Activated effector memory CD4-positive, alpha-beta T cell treated with anti-CD3 and anti-CD28 coated beads, Interleukin-2, amount 50 U/mL, for 16 hours (primary cell): ENCODE measurements around the gene PTP4A2.
"Not testable (repeated sequence)": the region's sequence is repeated elsewhere in the genome, so short reads cannot be mapped to it uniquely, and the experiment has no call there.

Experiments used
- DNase-seq: peaks from one replicate; pipeline ENCODE4 v3.0.0-alpha.2; 2020

The PTP4A2 gene

GRCh38 chr1:31945677-31946076 lies 7.5 kb upstream of the PTP4A2 start:
- not testable (repeated sequence) for DNase-seq

GRCh38 chr1:31944205-31945089 lies 6.3 kb upstream of the PTP4A2 start:
- peak; percentile 91 for DNase-seq

GRCh38 chr1:31943546-31944184 lies 5.5 kb upstream of the PTP4A2 start:
- peak; percentile 65 for DNase-seq

- not testable (repeated sequence) for DNase-seq
These were observed 3.9 kb upstream of the PTP4A2 start for GRCh38 chr1:31942061-31942460.

- peak; percentile 92 for DNase-seq
These were observed 1.5 kb upstream of the PTP4A2 start for GRCh38 chr1:31939484-31940329.

GRCh38 chr1:31937300-31938183 lies 626 bp downstream of the PTP4A2 start:
- DNase-seq: peak; percentile 93

GRCh38 chr1:31936981-31937299 lies 1.2 kb downstream of the PTP4A2 start:
- DNase-seq: no peak

- peak; percentile 62 for DNase-seq
These were observed 1.7 kb downstream of the PTP4A2 start for GRCh38 chr1:31936278-31936980.

GRCh38 chr1:31934706-31935629 lies 3.2 kb downstream of the PTP4A2 start:
- peak; percentile 64 for DNase-seq

- peak; percentile 45 for DNase-seq
These were observed 5.5 kb downstream of the PTP4A2 start for GRCh38 chr1:31932491-31933316.

- DNase-seq: no peak
These were observed 6.5 kb downstream of the PTP4A2 start for GRCh38 chr1:31931593-31932225.

- no peak for DNase-seq
These were observed 7.2 kb downstream of the PTP4A2 start for GRCh38 chr1:31930836-31931592.

GRCh38 chr1:31927661-31927980 lies 10.5 kb downstream of the PTP4A2 start:
- DNase-seq: no peak

GRCh38 chr1:31926853-31927660 lies 11.1 kb downstream of the PTP4A2 start:
- DNase-seq: peak; percentile 50

GRCh38 chr1:31926252-31926651 lies 11.9 kb downstream of the PTP4A2 start:
- no peak for DNase-seq

- DNase-seq: peak; percentile 62
These were observed 12.3 kb downstream of the PTP4A2 start for GRCh38 chr1:31925824-31926223.

GRCh38 chr1:31924839-31925238 lies 13.3 kb downstream of the PTP4A2 start:
- peak; percentile 58 for DNase-seq
